ENCODE measurements around the gene DRC7.

Gene DRC7

GRCh38 chr16:57694231-57694724 is 328 bp upstream of the DRC7 start:
- no peak for TF ChIP-seq JUND (IDR thresholded peaks at IDR 0.05; ENCODE audit: low read depth)
- no peak for DNase-seq (ENCODE audit: low read depth in 1 of 2, low spot score in 1 of 2)
- in situ Hi-C loops (cut with HindIII; ENCODE audit: low pct_unique_long_range_greater_than_20kb, low sequenced_read_pairs) = no loop called here

DNA sequence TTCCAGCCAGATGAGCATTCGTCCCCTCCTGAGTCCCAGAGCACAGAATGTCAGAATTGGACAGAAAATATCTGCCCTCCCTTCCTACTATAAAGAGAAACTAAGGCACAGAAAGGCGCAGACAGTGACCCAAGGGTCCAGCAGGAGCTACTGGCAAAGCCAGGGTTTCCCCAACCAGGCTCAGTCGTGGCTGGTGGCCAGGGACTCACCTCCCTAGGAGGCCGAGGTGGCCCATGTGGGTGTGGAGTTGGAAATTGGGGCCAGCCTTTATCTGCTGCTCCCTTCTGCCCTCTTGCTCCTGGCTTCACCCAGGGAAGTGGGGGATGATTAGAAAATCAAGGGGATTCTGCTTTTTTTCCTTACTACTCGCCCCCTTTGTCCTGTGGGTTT is 1.1 kb downstream of the DRC7 start:
- no peak for TF ChIP-seq JUND (IDR thresholded peaks at IDR 0.05; ENCODE audit: low read depth)
- in situ Hi-C loops (cut with HindIII; ENCODE audit: low pct_unique_long_range_greater_than_20kb, low sequenced_read_pairs) = no loop called here
- no peak for DNase-seq (ENCODE audit: low read depth in 1 of 2, low spot score in 1 of 2)

DNA sequence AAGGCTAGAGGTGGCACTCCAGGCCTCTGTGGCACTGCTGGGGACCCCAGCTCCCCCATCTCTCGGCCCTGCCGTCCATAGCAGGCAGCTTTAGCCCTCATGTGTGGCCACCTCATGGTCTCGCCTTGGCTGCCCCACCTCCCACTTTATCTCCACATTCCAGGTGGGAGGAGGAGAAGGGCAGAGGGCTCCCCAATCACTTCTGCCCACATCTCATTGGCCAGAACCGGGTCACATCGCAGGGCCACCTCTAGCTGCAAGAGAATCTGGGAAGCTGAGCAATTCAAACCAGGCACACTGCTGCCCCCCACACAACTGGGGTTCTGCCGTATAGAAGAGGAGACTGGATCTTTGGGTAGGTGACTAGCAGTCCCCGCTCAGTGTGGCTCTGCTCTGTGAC is 1.6 kb downstream of the DRC7 start:
- no peak for DNase-seq (ENCODE audit: low read depth in 1 of 2, low spot score in 1 of 2)
- in situ Hi-C loops (cut with HindIII; ENCODE audit: low pct_unique_long_range_greater_than_20kb, low sequenced_read_pairs) = no loop called here
- no peak for TF ChIP-seq JUND (IDR thresholded peaks at IDR 0.05; ENCODE audit: low read depth)

DNA sequence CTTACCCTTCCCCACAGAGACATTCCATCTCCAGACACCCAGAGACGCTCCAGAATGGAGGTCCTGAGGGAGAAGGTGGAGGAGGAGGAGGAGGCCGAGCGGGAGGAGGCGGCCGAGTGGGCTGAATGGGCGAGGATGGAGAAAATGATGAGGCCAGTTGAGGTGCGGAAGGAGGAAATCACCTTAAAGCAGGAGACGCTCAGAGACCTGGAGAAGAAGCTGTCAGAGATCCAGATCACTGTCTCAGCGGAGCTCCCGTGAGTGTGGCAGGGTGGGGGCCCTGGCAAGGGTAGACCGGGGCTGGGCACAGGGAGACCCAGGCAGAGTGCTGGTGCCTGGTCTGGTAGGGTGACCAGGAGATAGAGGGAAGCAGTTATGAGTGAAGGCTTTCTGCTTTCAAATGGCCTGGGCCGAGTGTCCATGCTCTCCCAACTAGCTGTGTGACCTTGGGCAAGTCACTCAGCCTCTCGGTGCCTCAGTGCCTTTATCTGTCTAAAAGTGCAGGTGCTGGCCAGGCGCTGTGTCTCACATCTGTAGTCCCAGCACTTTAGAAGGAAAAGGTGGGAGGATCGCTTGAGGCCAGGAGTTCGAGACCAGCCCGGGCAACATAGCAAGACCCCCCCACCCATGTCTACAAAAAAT is 3.4 kb downstream of the DRC7 start:
- in situ Hi-C loops (cut with HindIII; ENCODE audit: low pct_unique_long_range_greater_than_20kb, low sequenced_read_pairs) = no loop called here
- DNase-seq (ENCODE audit: low read depth in 1 of 2, low spot score in 1 of 2) = no peak
- TF ChIP-seq JUND (IDR thresholded peaks at IDR 0.05; ENCODE audit: low read depth) = no peak

- in situ Hi-C loops (cut with HindIII; ENCODE audit: low pct_unique_long_range_greater_than_20kb, low sequenced_read_pairs) = no loop called here
- TF ChIP-seq JUND (IDR thresholded peaks at IDR 0.05; ENCODE audit: low read depth) = no peak
- DNase-seq (ENCODE audit: low read depth in 1 of 2, low spot score in 1 of 2) = no peak
These were observed 4.3 kb downstream of the DRC7 start for GRCh38 chr16:57698812-57699405.

DNA sequence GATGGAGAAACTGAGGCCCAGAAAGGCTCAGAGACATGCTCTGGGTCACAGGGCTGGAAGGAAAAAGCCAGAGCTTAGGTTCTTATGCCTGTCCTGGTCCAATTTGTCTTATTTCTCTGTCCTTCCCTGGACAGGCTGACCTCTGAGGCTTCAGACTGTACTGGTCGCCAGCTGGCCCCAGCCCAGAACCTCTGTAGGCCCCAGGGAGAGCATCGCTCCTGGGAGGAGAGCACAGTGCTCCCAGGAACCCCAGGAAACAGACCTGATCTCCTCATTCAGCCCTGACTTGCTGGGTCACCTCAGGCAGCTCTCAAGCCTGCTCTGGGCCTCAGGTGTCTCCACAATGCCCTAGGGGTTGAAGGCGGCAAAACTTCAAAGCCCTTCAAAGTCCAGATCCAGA is 4.9 kb downstream of the DRC7 start:
- no peak for DNase-seq (ENCODE audit: low read depth in 1 of 2, low spot score in 1 of 2)
- in situ Hi-C loops (cut with HindIII; ENCODE audit: low pct_unique_long_range_greater_than_20kb, low sequenced_read_pairs) = no loop called here
- TF ChIP-seq JUND (IDR thresholded peaks at IDR 0.05; ENCODE audit: low read depth) = no peak

- in situ Hi-C loops (cut with HindIII; ENCODE audit: low pct_unique_long_range_greater_than_20kb, low sequenced_read_pairs) = no loop called here
- DNase-seq (ENCODE audit: low read depth in 1 of 2, low spot score in 1 of 2) = no peak
- no peak for TF ChIP-seq JUND (IDR thresholded peaks at IDR 0.05; ENCODE audit: low read depth)
These were observed 5.3 kb downstream of the DRC7 start for GRCh38 chr16:57699899-57700298.

- no peak for TF ChIP-seq JUND (IDR thresholded peaks at IDR 0.05; ENCODE audit: low read depth)
- in situ Hi-C loops (cut with HindIII; ENCODE audit: low pct_unique_long_range_greater_than_20kb, low sequenced_read_pairs) = no loop called here
- no peak for DNase-seq (ENCODE audit: low read depth in 1 of 2, low spot score in 1 of 2)
These were observed 6.4 kb downstream of the DRC7 start for GRCh38 chr16:57700781-57701551.

DNA sequence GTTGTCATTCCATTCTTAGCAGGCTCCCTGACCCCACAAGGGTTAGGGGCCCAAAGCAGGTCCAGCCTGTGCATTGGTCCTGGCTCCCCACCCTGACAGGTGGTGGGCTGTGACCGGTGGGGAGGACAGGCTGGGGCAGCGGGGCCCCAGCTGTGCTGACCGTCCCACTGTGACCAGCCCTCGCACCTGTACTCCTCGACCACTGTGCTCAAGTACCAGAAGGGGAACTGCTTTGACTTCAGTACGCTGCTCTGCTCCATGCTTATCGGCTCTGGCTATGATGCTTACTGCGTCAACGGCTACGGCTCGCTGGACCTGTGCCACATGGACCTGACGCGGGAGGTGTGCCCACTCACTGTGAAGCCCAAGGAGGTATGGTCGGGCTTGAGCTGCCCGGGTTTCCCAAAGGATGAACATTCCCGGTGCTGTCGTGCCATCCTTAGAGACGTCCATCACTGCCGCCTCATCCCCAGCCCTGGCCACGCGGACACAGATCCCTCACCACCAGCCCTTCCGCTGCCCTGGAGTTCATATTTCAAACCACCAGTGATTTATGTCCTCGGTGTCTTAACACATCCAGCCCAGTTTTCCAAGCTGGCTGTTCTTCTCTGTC is 7.3 kb downstream of the DRC7 start:
- in situ Hi-C loops (cut with HindIII; ENCODE audit: low pct_unique_long_range_greater_than_20kb, low sequenced_read_pairs) = no loop called here

DNA sequence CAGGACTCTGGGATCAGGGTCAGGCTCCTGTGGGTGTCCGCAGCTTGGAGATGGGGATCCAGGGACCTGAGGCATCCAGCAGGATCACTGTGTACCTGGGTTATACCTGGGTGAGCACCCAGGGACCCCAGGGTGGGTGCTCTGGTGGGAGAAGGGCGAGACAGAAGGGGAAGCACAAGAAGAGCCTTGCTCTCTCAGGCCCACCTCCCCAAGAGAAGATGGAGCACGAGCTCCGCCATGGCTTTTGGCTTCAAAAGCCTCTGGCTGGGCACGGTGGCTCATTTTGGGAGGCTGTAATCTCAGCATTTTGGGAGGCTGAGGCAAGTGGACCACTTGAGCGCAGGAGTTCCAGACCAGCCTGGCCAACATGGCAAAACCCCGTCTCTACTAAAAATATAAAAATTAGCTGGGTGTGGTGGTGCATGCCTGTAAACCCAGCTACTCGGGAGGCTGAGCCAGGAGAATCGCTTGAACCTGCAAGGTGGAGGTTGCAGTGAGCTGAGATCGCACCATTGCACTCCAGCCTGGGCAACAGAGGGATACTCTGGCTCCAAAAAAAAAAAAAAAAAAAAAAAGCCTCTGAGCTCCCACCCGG is 8.9 kb downstream of the DRC7 start:
- no peak for TF ChIP-seq JUND (IDR thresholded peaks at IDR 0.05; ENCODE audit: low read depth)

More for the DNA sequence above, 7.3 kb downstream of the DRC7 start:
- DNase-seq (ENCODE audit: low read depth in 1 of 2, low spot score in 1 of 2) = no peak
- TF ChIP-seq JUND (IDR thresholded peaks at IDR 0.05; ENCODE audit: low read depth) = no peak

DNA sequence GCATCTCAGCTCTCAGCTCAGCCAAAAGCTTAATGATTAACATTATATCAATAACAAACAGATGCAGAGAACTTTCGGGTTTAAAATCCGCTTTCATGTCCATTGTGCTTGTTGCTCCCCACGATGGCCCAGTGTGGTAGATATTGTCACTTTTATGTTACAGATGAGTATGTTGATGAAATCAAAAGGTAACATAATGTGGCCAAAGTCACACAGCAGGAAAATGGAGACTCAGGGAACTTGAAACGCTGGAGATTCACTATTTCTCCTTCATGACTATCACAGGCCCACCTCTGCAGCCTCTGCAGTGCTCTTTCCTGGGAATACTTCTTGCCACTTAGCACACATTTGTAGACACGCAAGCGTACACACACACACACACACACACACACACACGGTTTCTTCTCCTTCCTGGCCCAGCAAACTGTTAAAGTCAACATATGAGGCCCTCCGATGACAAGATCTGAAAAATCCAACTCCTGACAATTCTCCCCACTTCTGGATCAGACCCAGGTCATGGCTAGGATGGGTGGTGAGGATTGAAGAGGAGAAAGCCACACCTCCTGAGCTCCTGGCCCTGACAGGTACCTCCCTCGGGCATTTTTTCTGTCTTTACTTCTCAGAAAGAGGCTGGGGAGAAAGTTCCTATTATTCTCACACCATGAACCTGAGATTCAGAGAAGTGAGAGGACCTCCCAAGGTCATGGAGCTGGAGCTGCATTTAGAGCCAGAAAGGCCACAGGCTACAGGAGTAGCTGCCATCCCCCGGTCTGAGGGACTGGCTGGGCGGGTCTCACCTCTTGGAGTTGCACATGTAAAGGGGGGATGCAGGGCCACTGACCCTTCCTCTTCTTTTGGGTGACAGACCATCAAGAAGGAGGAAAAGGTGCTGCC is 9.7 kb downstream of the DRC7 start:
- TF ChIP-seq JUND (IDR thresholded peaks at IDR 0.05; ENCODE audit: low read depth) = no peak
- in situ Hi-C loops (cut with HindIII; ENCODE audit: low pct_unique_long_range_greater_than_20kb, low sequenced_read_pairs) = no loop called here
- DNase-seq (ENCODE audit: low read depth in 1 of 2, low spot score in 1 of 2) = no peak

More for the DNA sequence above, 8.9 kb downstream of the DRC7 start:
- in situ Hi-C loops (cut with HindIII; ENCODE audit: low pct_unique_long_range_greater_than_20kb, low sequenced_read_pairs) = no loop called here
- no peak for DNase-seq (ENCODE audit: low read depth in 1 of 2, low spot score in 1 of 2)

Data from T47D (cell line).